GM19452 (cell line): ENCODE measurements around the gene ST13.
"Not testable (repeated sequence)": the region's sequence is repeated elsewhere in the genome, so short reads cannot be mapped to it uniquely, and the experiment has no call there.

Source experiments
- ATAC-seq: cut with Tn5 transposase; IDR thresholded peaks from one replicate; pipeline ENCODE4 v1.9.1; 2021; ENCODE audit not compliant: unreplicated experiment

ST13 gene

DNA sequence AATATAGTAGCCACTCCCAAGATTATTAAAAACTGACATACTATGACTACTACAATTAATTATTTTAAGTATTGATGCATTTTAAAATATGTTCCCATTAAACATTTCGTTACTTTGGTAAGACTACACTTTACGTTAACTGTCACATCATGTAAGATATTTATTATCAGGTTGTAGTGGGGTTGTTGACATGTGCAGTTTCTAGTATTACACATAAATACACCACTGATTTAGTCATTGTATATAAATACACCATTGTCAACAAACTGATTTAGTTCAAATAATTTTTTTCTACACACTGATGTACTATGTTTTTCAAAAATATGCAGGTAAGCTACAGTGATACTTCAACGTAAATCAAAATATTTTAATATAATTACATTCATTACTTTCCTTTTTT is 11.5 kb downstream of the ST13 start:
- ATAC-seq: no peak

- no peak for ATAC-seq
These were observed 18.0 kb downstream of the ST13 start for GRCh38 chr22:40838486-40838885.

GRCh38 chr22:40834619-40835018 is 21.8 kb downstream of the ST13 start:
- ATAC-seq: no peak

- ATAC-seq: no peak
These were observed 27.3 kb downstream of the ST13 start for GRCh38 chr22:40829131-40829530.

GRCh38 chr22:40826984-40827741 is 29.3 kb downstream of the ST13 start:
- ATAC-seq: no peak

GRCh38 chr22:40826292-40826691 is 30.1 kb downstream of the ST13 start:
- ATAC-seq: not testable (repeated sequence)

DNA sequence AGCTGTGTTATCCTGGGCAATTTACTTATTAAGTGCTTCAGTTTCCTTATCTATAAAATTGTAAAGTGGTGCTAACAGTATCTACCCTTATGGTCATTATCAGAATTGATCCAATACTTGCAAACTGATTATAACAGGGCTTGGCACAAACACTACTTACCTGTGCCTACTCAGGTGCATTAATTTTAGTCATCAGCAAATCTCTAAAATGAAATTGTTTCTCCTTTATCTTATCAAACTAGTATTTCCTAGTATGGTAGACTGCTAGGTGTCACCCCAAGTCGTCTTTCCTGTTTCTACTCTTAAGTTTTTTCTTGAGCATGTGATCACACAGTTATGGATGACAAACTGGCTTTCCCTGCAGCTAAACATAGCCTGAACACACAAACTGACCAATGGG is 33.0 kb downstream of the ST13 start:
- no peak for ATAC-seq

GRCh38 chr22:40819599-40820140 is 36.8 kb downstream of the ST13 start:
- no peak for ATAC-seq

GRCh38 chr22:40818747-40819598 is 37.5 kb downstream of the ST13 start, which contains the start of gene SLC25A17:
TSS of gene SLC25A17 (minus strand) at chr22:40819346. CDS start at chr22:40819248, 98 bp downstream.
- peak; percentile 59 for ATAC-seq

- ATAC-seq: no peak
These were observed 38.2 kb downstream of the ST13 start for GRCh38 chr22:40818192-40818746.

DNA sequence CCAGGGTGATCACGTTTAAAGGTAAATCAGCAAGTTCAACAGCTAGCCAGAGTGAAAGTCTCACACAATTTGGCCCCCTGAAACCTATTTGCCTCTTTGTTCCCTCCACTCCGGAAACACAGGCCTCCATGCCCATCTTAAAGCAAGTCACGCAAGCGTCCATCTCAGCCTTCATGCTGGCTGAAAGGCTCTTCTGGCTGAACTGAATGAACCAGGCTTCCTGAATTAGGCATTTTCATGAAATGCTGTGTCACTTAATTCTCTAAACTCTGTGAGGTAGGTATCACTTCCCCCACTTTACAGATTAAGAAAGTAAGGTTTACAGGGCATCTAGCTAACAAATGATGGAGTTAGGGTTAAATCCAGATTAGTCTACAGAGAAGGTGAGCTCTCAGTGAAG is 38.7 kb downstream of the ST13 start:
- ATAC-seq: no peak

GRCh38 chr22:40813912-40814315 is 42.5 kb downstream of the ST13 start:
- ATAC-seq: no peak

DNA sequence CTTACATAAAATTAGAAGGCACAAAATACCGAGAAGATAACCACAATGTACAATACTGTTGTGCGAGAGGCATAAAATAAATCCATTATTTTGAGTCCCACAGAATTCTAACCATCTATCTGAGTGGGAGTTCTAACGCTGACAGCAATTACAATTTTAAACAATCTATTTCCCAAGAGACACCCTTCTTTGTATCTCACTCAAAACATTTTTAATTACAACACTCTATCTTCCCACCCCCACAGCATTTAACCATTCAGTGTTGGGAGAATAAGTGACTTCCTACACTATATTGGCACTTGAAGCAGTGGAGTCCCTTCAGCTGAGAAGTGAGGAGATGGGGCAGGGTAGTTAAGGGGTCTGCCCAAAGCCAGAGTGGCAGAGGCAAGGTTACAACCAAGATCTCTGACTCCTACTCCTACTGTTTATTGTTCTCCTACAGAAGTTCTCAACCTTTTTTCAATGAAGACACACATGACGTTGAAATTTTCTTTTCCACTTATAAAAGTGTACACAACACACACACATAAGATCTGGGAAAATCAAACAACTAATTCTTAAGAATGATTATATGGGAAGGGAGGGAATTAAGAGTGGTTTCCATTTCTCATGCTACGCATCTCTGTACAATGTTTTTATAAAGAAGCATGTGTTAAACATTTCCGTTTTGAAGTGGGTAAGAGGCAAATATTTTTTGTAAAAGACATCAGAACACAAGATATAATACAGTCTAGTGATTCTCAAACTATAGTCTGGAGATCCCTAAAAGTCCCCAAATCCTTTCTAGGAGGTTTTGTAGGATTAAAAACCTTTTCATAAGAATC is 48.2 kb downstream of the ST13 start:
- ATAC-seq: no peak

- no peak for ATAC-seq
These were observed 49.7 kb downstream of the ST13 start for GRCh38 chr22:40806711-40807110.

DNA sequence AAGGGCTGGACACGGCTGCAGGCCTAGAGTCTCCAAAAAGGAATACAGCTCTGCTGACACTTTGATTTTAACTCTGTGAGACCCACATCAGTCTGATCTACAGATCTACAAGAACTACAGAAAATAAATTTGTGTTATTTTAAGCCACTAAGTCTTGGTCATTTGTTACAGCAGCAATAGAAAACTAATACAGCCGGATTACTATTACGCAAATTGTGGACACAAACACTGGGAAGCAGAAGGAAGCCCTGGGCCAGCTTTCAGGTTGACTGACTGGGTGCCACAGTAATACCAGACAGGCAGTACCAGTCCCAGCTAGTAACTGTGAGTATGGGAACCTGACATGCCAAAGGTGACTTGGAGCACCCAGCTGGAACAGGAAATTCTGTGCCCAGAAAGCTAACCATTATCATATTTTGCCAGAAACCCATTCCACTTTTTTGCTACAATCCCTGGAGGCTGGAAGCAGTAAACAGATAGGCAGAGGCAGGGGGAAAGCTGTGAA is 50.7 kb downstream of the ST13 start:
- no peak for ATAC-seq

DNA sequence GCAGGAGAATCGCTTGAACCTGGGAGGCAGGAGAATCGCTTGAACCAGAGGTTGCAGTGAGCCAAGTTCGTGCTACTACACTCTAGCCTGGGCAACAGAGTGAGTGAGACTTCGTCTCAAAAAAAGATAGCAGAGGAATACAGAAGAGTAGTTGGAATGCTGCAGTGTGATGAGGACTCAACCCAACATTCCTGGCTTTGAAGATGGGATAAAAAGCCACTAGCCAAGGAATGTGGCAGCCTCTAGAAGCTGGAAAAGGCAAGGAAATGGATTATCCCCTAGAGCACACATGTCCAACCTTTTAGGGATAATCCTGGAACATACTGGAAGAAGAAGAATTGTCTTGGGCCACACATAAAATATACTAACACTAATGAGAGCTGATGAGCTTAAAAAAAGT is 51.2 kb downstream of the ST13 start:
- no peak for ATAC-seq

DNA sequence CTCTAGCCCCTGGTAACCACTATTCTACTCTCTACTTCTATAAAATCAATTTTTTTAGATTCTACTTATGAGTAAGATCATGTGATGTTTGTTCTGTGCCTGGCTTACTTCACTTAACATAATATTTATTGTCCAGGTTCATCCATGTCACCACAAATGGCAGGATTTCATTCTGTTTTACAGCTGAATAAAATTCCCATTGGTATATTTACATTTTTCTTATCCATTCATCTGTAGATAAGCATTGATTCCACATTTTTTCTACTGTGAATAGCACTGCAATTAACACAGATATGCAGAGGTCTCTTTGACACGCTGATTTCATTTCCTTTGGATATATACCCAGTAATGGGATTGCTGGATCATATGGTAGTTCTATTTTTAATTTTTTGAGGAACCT is 53.1 kb downstream of the ST13 start:
- no peak for ATAC-seq

DNA sequence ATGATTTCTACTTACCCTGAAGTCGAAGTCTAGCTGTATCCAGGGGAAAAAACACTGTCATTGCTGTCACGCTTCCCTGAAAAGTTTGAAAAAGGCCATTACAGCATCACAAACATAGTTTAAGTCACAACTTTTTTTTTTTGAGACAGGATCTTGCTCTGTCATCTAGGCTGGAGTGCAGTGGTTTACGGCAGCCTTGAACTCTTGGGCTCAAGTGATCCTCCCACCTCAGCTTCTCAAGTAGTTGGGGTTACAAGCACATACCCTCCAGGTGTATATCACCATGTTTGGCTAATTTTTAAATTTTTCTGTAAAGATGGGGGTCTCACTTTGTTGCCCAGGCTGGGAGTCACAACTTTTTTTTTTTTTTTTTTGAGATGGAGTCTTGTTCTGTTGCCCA is 57.4 kb downstream of the ST13 start:
- no peak for ATAC-seq

DNA sequence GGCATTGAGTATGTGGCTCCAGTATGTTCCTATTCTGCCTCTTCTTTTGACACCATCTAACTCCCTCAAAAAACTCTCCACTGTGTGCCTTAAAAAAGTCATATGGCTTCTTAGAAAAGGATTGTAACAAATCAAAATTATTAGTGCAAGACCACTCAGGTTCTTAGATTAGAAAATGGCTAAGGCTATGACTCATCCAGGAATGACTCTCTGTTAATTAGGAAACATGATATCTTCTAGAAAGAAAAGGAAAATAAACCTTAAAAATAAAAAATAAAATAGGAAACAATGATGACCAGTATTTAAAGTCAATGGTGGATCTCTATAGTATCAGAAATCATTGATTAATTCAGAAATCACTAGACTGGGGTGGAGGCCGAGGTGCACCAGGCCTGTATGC is 59.0 kb downstream of the ST13 start:
- no peak for ATAC-seq

GRCh38 chr22:40792451-40792850 is 64.0 kb downstream of the ST13 start:
- no peak for ATAC-seq

DNA sequence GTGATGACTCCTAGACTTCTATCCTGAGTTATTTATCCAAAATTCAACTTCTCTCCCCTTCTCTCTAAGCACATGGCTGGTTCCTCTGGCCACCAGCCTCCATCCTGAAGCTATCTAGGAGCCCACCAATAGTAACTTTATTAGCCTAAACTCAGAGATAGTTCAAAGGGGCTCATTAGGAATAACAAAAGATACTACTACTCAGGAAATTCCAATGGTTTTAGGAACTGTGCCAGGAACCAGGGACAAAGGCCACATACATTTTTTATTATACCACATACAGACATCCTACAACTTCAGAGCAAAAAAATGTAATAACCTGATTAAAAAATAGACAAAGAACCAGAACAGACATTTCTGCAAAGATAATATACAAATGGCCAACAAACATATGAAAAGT is 65.2 kb downstream of the ST13 start:
- ATAC-seq: no peak
